H9 (cell line): ENCODE data around the gene UBE3A. TPM values are rescaled to one million over a fixed set of nuclear protein-coding genes. Genes with fewer than 3 reads are reported as not detected.
"Not testable (repeated sequence)": the region's sequence is repeated elsewhere in the genome, so short reads cannot be mapped to it uniquely, and the experiment has no call there.

Experiments used
- DNase-seq: peaks from one replicate; pipeline ENCODE4 v3.0.0-alpha.2; 2017
- H2AFZ ChIP-seq: one replicate; pipeline ENCODE4 v1.6.1; 2013; ENCODE audit warnings: mild to moderate bottlenecking, low read length, control low read depth, moderate library complexity
- H2AK5ac ChIP-seq: 2 replicates; pipeline ENCODE4 v1.6.1; 2013; ENCODE audit warnings: low read length, control low read depth, mixed read lengths; ENCODE audit not compliant: insufficient read length
- H2BK120ac ChIP-seq: one replicate; pipeline ENCODE4 v1.6.1; 2013; ENCODE audit warnings: low read depth, mild to moderate bottlenecking, low read length, control low read depth, inconsistent platforms; ENCODE audit not compliant: poor library complexity, severe bottlenecking
- H2BK12ac ChIP-seq: 2 replicates; pipeline ENCODE4 v1.6.1; 2013; ENCODE audit warnings: low read length, control low read depth, mixed read lengths, low read depth; ENCODE audit not compliant: insufficient read length
- H2BK15ac ChIP-seq: 2 replicates; pipeline ENCODE4 v1.6.1; 2013; ENCODE audit warnings: low read depth, low read length, control low read depth
- H2BK20ac ChIP-seq: one replicate; pipeline ENCODE4 v1.6.1; 2013; ENCODE audit warnings: low read depth, mild to moderate bottlenecking, low read length, control low read depth, inconsistent platforms; ENCODE audit not compliant: poor library complexity, severe bottlenecking
- H2BK5ac ChIP-seq: 2 replicates; pipeline ENCODE4 v1.6.1; 2013; ENCODE audit warnings: low read length, control low read depth, mixed read lengths; ENCODE audit not compliant: insufficient read length
- H3K14ac ChIP-seq: 2 replicates; pipeline ENCODE4 v1.6.1; 2013; ENCODE audit warnings: low read length, control low read depth; ENCODE audit not compliant: insufficient read depth
- H3K18ac ChIP-seq: 2 replicates; pipeline ENCODE4 v1.6.1; 2013; ENCODE audit warnings: low read depth, mild to moderate bottlenecking, mixed read lengths, low read length, control low read depth; ENCODE audit not compliant: insufficient read length
- H3K23ac ChIP-seq: 2 replicates; pipeline ENCODE4 v1.6.1; 2013; ENCODE audit warnings: low read length, control low read depth, mixed read lengths, low read depth; ENCODE audit not compliant: insufficient read length
- H3K23me2 ChIP-seq: 2 replicates; pipeline ENCODE4 v1.6.1; 2013; ENCODE audit warnings: low read depth, mild to moderate bottlenecking, mixed read lengths, low read length, control low read depth; ENCODE audit not compliant: insufficient read length, poor library complexity, severe bottlenecking
- H3K27ac ChIP-seq: 2 replicates; pipeline ENCODE4 v1.5.1; 2013; ENCODE audit warnings: low read length, control low read depth, mixed read lengths, low read depth; ENCODE audit not compliant: insufficient read length
- H3K27me3 ChIP-seq: 2 replicates; pipeline ENCODE4 v1.6.1; 2013; ENCODE audit warnings: low read length, control low read depth, inconsistent platforms; ENCODE audit not compliant: insufficient read depth
- H3K4ac ChIP-seq: 2 replicates; pipeline ENCODE4 v1.6.1; 2013; ENCODE audit warnings: low read depth, mild to moderate bottlenecking, control low read depth, inconsistent platforms, low read length, moderate library complexity
- H3K4me1 ChIP-seq: 2 replicates; pipeline ENCODE4 v1.6.1; 2013; ENCODE audit warnings: low read length, control low read depth, inconsistent platforms; ENCODE audit not compliant: insufficient read depth
- H3K4me2 ChIP-seq: 2 replicates; pipeline ENCODE4 v1.6.1; 2013; ENCODE audit warnings: low read length, control low read depth, mixed read lengths; ENCODE audit not compliant: insufficient read length, insufficient read depth
- H3K56ac ChIP-seq: 2 replicates; pipeline ENCODE4 v1.6.1; 2013; ENCODE audit warnings: low read depth, mild to moderate bottlenecking, mixed read lengths, low read length, control low read depth; ENCODE audit not compliant: insufficient read length
- H3K79me1 ChIP-seq: 2 replicates; pipeline ENCODE4 v1.6.1; 2013; ENCODE audit warnings: low read depth, mild to moderate bottlenecking, moderate library complexity, low read length, control low read depth, inconsistent platforms; ENCODE audit not compliant: insufficient read depth, poor library complexity, severe bottlenecking
- H3K79me2 ChIP-seq: 2 replicates; pipeline ENCODE4 v1.6.1; 2013; ENCODE audit warnings: low read length, control low read depth, inconsistent platforms; ENCODE audit not compliant: insufficient read depth
- H3K9ac ChIP-seq: 2 replicates; pipeline ENCODE4 v1.6.1; 2013; ENCODE audit warnings: low read length, control low read depth, mixed read lengths; ENCODE audit not compliant: insufficient read length; ENCODE audit errors: extremely low read depth
- H3K9me3 ChIP-seq: one replicate; pipeline ENCODE4 v1.6.1; 2013; ENCODE audit warnings: low read depth, low read length, inconsistent platforms; ENCODE audit not compliant: control insufficient read depth
- H3T11ph ChIP-seq: one replicate; pipeline ENCODE4 v1.6.1; 2013; ENCODE audit warnings: mild to moderate bottlenecking, low read length, control low read depth, inconsistent platforms
- H4K20me1 ChIP-seq: one replicate; pipeline ENCODE4 v1.6.1; 2013; ENCODE audit not compliant: control insufficient read depth, insufficient read length, insufficient read depth
- H4K5ac ChIP-seq: 2 replicates; pipeline ENCODE4 v1.6.1; 2013; ENCODE audit warnings: low read depth, mild to moderate bottlenecking, mixed read lengths, low read length, control low read depth; ENCODE audit not compliant: insufficient read length
- H4K8ac ChIP-seq: replicated peaks from 2 replicates; pipeline ENCODE4 v1.6.1; 2013; ENCODE audit warnings: low read length, control low read depth, mixed read lengths, low read depth; ENCODE audit not compliant: insufficient read length
- H4K91ac ChIP-seq: 2 replicates; pipeline ENCODE4 v1.6.1; 2013; ENCODE audit warnings: low read depth, mild to moderate bottlenecking, moderate library complexity, mixed read lengths, low read length, control low read depth; ENCODE audit not compliant: insufficient read length
- H3K27ac Mint-ChIP-seq, 3 experiments: 2 replicates in 2 of 3; 3 replicates in 1 of 3; pipeline ENCODE4 v1.8.0; 2020 to 2021; ENCODE audit warnings: mixed read lengths in 3 of 3, mild to moderate bottlenecking in 1 of 3, moderate library complexity in 1 of 3
- H3K27me3 Mint-ChIP-seq: 2 replicates; pipeline ENCODE4 v1.8.0; 2021; ENCODE audit warnings: low read depth, mild to moderate bottlenecking, moderate library complexity, mixed read lengths
- H3K36me3 Mint-ChIP-seq, 3 experiments: 2 replicates in 2 of 3; 3 replicates in 1 of 3; pipeline ENCODE4 v1.8.0; 2020 to 2021; ENCODE audit warnings: low read depth in 3 of 3, mixed read lengths in 3 of 3; ENCODE audit not compliant: insufficient read depth in 1 of 3
- H3K4me1 Mint-ChIP-seq, 2 experiments: 2 replicates each; pipeline ENCODE4 v1.8.0; 2020; ENCODE audit warnings: mixed read lengths in 2 of 2
- H3K4me3 Mint-ChIP-seq, 2 experiments: 2 replicates in 1 of 2; 3 replicates in 1 of 2; pipeline ENCODE4 v1.8.0; 2020 to 2021; ENCODE audit warnings: mild to moderate bottlenecking in 2 of 2, mixed read lengths in 2 of 2, moderate library complexity in 1 of 2
- H3K9me3 Mint-ChIP-seq, 2 experiments: 2 replicates in 1 of 2; 3 replicates in 1 of 2; pipeline ENCODE4 v1.8.0; 2020; ENCODE audit warnings: mild to moderate bottlenecking in 2 of 2, mixed read lengths in 2 of 2, moderate library complexity in 1 of 2
- WGBS: extraction: QIAGEN DNeasy Blood & Tissue Kit; methylation state at CpG from one replicate; pipeline ENCODE4 v1.1.7; 2013; ENCODE audit warnings: missing lambda C conversion rate, low lambda C conversion rate, mixed read lengths; ENCODE audit not compliant: insufficient read length; ENCODE audit errors: extremely low coverage; 5-methylcytosine and 5-hydroxymethylcytosine counted together
- total RNA-seq: library from RNA; stranded (reverse); gene quantifications from 2 replicates; pipeline ENCODE4 v1.2.1, GENCODE V29; 2021
- TF ChIP-seq, protein P1 (sequence below): fragments of 200-600 bp; sonication (generic); conservative IDR thresholded peaks from 3 replicates; pipeline ENCODE4 v1.8.0; 2021; ENCODE audit warnings: antibody characterized with exemption, mild to moderate bottlenecking

Gene UBE3A
- total RNA-seq, 1 experiment from 2014 or later = 108 TPM

- Histone ChIP-seq H3K4ac (no peak overlapping the region), H3T11ph (no peak overlapping the region), H2BK15ac (no peak overlapping the region), H2BK20ac (no peak overlapping the region), H3K23me2 (no peaks in the 10 kb centered on the region), H2AK5ac (no peak overlapping the region), H3K4me2 (no peak overlapping the region), H3K79me2 (peaks cover 35% of the 10 kb centered on the region; the same call in 1 of the 2 replicates), H3K9ac (no peak overlapping the region), H2AFZ (no peak overlapping the region), H3K9me3 (no peaks in the 10 kb centered on the region), H2BK120ac (no peak overlapping the region), H4K91ac (no peak overlapping the region), H3K56ac (no peak overlapping the region), H2BK12ac (no peak overlapping the region), H2BK5ac (no peak overlapping the region), H3K79me1 (peaks cover 6% of the 10 kb centered on the region), H3K4me1 (peaks cover 4% of the 10 kb centered on the region; the same call in 1 of the 2 replicates), H4K5ac (no peak overlapping the region), H3K27me3 (no peaks in the 10 kb centered on the region), H4K8ac (no peak overlapping the region), H3K23ac (no peak overlapping the region), H3K14ac (no peak overlapping the region), H4K20me1 (no peaks in the 10 kb centered on the region), H3K18ac (no peak overlapping the region), H3K27ac (no peak overlapping the region)
- Mint-ChIP-seq H3K36me3 (peaks cover 0 to 5% (median 0%) of the 10 kb centered on the region in 3 experiments; a peak in 1 of 7 replicates), H3K27me3 (no peaks in the 10 kb centered on the region; the same call in 1 of the 2 replicates), H3K4me3 (no peak overlapping the region), H3K9me3 (no peaks in the 10 kb centered on the region), H3K4me1 (peaks cover 29 to 31% of the 10 kb centered on the region in 2 experiments), H3K27ac (no peak overlapping the region)
- WGBS = no CpG with 5 or more reads among the region's 2 CpGs
- no peak for DNase-seq
- TF ChIP-seq, protein P1, sequence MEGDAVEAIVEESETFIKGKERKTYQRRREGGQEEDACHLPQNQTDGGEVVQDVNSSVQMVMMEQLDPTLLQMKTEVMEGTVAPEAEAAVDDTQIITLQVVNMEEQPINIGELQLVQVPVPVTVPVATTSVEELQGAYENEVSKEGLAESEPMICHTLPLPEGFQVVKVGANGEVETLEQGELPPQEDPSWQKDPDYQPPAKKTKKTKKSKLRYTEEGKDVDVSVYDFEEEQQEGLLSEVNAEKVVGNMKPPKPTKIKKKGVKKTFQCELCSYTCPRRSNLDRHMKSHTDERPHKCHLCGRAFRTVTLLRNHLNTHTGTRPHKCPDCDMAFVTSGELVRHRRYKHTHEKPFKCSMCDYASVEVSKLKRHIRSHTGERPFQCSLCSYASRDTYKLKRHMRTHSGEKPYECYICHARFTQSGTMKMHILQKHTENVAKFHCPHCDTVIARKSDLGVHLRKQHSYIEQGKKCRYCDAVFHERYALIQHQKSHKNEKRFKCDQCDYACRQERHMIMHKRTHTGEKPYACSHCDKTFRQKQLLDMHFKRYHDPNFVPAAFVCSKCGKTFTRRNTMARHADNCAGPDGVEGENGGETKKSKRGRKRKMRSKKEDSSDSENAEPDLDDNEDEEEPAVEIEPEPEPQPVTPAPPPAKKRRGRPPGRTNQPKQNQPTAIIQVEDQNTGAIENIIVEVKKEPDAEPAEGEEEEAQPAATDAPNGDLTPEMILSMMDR = no peak
These were observed 28.2 kb downstream of the UBE3A start for GRCh38 chr15:25410649-25411048.

DNA sequence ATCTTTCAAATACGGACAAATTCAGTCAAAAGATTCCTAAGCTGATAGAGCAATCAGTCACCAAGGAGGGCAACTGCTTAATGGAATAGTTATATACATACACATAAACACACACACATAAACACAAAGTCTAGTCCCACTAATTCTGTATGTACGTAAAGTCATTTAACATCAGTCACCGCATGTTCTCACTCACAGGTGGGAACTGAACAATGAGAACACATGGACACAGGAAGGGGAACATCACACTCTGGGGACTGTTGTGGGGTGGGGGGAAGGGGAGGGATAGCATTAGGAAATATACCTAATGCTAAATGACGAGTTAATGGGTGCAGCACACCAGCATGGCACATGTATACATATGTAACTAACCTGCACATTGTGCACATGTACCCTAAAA is 29.1 kb downstream of the UBE3A start:
- not testable (repeated sequence) for H3K4me3 Mint-ChIP-seq, H3K56ac ChIP-seq, H3K23me2 ChIP-seq, H3K23ac ChIP-seq, H3K27ac Mint-ChIP-seq, H2BK5ac ChIP-seq, H3K18ac ChIP-seq, H3K4me1 ChIP-seq, H2AFZ ChIP-seq, H4K5ac ChIP-seq, H2BK12ac ChIP-seq, H2AK5ac ChIP-seq, H2BK15ac ChIP-seq, H3K14ac ChIP-seq, H4K8ac ChIP-seq, H3K27me3 ChIP-seq, H2BK120ac ChIP-seq, H4K20me1 ChIP-seq, H3K27me3 Mint-ChIP-seq, H3K27ac ChIP-seq, H3K9ac ChIP-seq, H3K9me3 ChIP-seq, H3K4ac ChIP-seq, H3K4me2 ChIP-seq, H2BK20ac ChIP-seq, H3K9me3 Mint-ChIP-seq, H3T11ph ChIP-seq, H3K79me1 ChIP-seq, DNase-seq, H4K91ac ChIP-seq
- peaks cover 1 to 10% (median 6%) of the 10 kb centered on the region in 3 experiments; a peak in 5 of 7 replicates for H3K36me3 Mint-ChIP-seq
- peaks cover 25 to 29% of the 10 kb centered on the region in 2 experiments for H3K4me1 Mint-ChIP-seq
- H3K79me2 ChIP-seq = peaks cover 31% of the 10 kb centered on the region; the same call in 1 of the 2 replicates
- no CpG with 5 or more reads among the region's 4 CpGs for WGBS
